ENCODE measurements around the gene AURKB.
A peak's percentile ranks its signal among the peaks of the same experiment; 100 is the strongest.
"Not testable (repeated sequence)": the region's sequence is repeated elsewhere in the genome, so short reads cannot be mapped to it uniquely, and the experiment has no call there.

AURKB gene

GRCh38 chr17:8187517-8188262, 22.7 kb downstream of the AURKB start:
- peak; percentile 95 for DNase-seq (ENCODE audit: low spot score)

- DNase-seq (ENCODE audit: low spot score): peak; percentile 92
Observed at GRCh38 chr17:8186787-8187516, 23.4 kb downstream of the AURKB start.

- DNase-seq (ENCODE audit: low spot score): no peak
Observed at GRCh38 chr17:8186446-8186786, 24.0 kb downstream of the AURKB start.

- DNase-seq (ENCODE audit: low spot score): peak; percentile 90
Observed at GRCh38 chr17:8185582-8186445, 24.6 kb downstream of the AURKB start.

GRCh38 chr17:8176998-8177731, 33.2 kb downstream of the AURKB start:
- DNase-seq (ENCODE audit: low spot score): no peak

- peak; percentile 89 for DNase-seq (ENCODE audit: low spot score)
Observed at GRCh38 chr17:8176197-8176940, 34.0 kb downstream of the AURKB start, which contains the start of gene TMEM107. Gene TMEM107, minus strand, starts transcription at chr17:8176380. Its CDS starts 94 bp downstream, at chr17:8176286.

GRCh38 chr17:8175795-8176196, 34.6 kb downstream of the AURKB start:
- no peak for DNase-seq (ENCODE audit: low spot score)

- no peak for DNase-seq (ENCODE audit: low spot score)
Observed at GRCh38 chr17:8173871-8174322, 36.5 kb downstream of the AURKB start.

GRCh38 chr17:8173056-8173870, 37.1 kb downstream of the AURKB start:
- peak; percentile 91 for DNase-seq (ENCODE audit: low spot score)

GRCh38 chr17:8170186-8170585, 40.2 kb downstream of the AURKB start:
- DNase-seq (ENCODE audit: low spot score): not testable (repeated sequence)

- no peak for DNase-seq (ENCODE audit: low spot score)
Observed at GRCh38 chr17:8167526-8167925, 42.8 kb downstream of the AURKB start.

GRCh38 chr17:8166731-8167130, 43.6 kb downstream of the AURKB start:
- DNase-seq (ENCODE audit: low spot score): no peak

- no peak for DNase-seq (ENCODE audit: low spot score)
Observed at GRCh38 chr17:8164815-8165131, 45.6 kb downstream of the AURKB start.

GRCh38 chr17:8163978-8164814, 46.2 kb downstream of the AURKB start:
- peak; percentile 73 for DNase-seq (ENCODE audit: low spot score)

- no peak for DNase-seq (ENCODE audit: low spot score)
Observed at GRCh38 chr17:8162997-8163977, 47.1 kb downstream of the AURKB start.

GRCh38 chr17:8162233-8162996, 48.0 kb downstream of the AURKB start, which contains the start of gene VAMP2:
Gene VAMP2, minus strand, starts transcription at chr17:8162948. Its CDS starts 69 bp downstream, at chr17:8162879.
- DNase-seq (ENCODE audit: low spot score): peak; percentile 80
